ENCODE results near the gene AGMAT. TPM values are rescaled to one million over a fixed set of nuclear protein-coding genes. Genes with fewer than 3 reads are reported as not detected.

The AGMAT gene
- total RNA-seq, 1 experiment from 2014 or later: 1.2 TPM

DNA sequence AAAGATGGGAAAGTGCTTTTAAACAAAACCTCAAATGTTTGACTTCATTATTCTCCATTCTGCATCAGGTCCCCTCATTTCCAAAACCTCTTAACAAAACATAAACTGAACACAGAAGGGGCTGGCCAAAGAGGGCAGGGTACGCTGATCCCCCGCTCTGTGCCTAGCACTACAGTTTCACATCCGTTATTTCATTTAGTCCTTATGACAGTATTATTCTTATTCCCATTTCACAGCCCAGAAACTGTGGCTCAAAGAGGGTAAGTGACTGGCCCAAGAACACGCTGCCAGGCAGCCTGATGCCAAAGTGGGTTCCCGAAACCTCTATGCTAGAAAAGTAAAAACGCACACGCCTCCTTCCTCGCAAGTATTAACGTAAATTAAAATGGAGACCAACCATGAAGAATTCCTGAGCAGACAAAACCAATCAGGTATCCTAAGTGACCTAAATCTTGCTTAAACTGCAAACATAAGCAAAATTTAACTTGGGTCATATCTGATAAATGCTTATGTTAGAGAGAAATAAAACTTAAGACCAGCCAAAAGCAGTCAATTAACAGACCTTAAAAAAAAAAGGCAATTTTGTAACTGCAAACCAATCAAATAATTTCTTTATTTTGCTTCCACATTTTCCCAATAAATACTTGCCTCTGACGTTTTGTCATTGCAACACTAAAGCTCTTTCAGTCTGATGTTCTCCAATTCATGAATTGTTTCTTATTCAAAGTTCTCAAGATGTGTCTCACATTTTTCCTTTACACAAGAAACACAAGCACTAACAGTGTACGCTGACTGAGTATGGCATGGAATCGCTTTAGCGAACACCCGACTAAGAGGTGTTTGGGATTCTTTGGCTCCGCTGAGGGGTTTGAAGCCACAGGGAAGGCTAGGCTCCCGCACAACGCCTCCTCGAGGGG lies 61.5 kb downstream of the AGMAT start:
- DNase-seq (ENCODE audit: low read depth): no peak

DNA sequence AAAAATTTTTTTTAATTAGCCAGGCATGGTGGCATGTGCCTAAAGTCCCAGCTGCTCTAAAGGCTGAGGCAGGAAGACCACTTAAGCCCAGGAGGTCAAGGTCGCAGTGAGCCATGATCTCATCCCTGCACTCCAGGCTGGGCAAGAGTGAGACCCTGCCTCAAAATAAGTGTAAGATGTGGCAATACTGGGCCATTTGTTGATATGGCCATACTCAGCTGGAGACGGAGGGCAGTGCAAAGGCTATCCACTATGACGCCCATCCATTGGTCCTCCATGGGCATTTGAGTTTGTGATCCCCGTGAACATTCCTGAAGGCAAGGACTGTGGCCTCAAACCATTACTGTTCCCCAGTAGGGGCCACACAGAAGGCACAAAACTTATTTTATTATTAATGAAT lies 62.3 kb downstream of the AGMAT start:
- no peak for DNase-seq (ENCODE audit: low read depth)

Other genes with a start within 250 kb of the AGMAT start
- 52.5 and 70.9 TPM in 2 replicates for gene EFHD2, start 175.2 kb downstream of the AGMAT start, total RNA-seq (2014; rRNA removed; shearing (Covaris generic))
- 0.12 TPM in 1 of 2 replicates, not detected in the other for gene CTRC, start 146.6 kb downstream of the AGMAT start, total RNA-seq (2014; rRNA removed; shearing (Covaris generic))
- gene CELA2A, start 128.3 kb downstream of the AGMAT start, total RNA-seq (2014; rRNA removed; shearing (Covaris generic)): not detected in 2 replicates
- not detected in 2 replicates for gene CELA2B, start 108.9 kb downstream of the AGMAT start, total RNA-seq (2014; rRNA removed; shearing (Covaris generic))
- 8.4 and 8.7 TPM in 2 replicates for gene CASP9, start 60.8 kb downstream of the AGMAT start, total RNA-seq (2014; rRNA removed; shearing (Covaris generic))
- gene DNAJC16, start 58.2 kb downstream of the AGMAT start, total RNA-seq (2014; rRNA removed; shearing (Covaris generic)): 7.9 and 9.5 TPM in 2 replicates
- gene DDI2, start 32.4 kb upstream of the AGMAT start, total RNA-seq (2014; rRNA removed; shearing (Covaris generic)): 4.4 and 6.5 TPM in 2 replicates
- 22.6 and 24.3 TPM in 2 replicates for gene PLEKHM2, start 99.3 kb upstream of the AGMAT start, total RNA-seq (2014; rRNA removed; shearing (Covaris generic))
- gene SLC25A34, start 151.2 kb upstream of the AGMAT start, total RNA-seq (2014; rRNA removed; shearing (Covaris generic)): 0.12 and 0.29 TPM in 2 replicates
- not detected in 2 replicates for gene TMEM82, start 157.4 kb upstream of the AGMAT start, total RNA-seq (2014; rRNA removed; shearing (Covaris generic))
- gene FBLIM1, start 173.7 kb upstream of the AGMAT start, total RNA-seq (2014; rRNA removed; shearing (Covaris generic)): 57.3 and 75.5 TPM in 2 replicates
- 3.2 and 4.0 TPM in 2 replicates for gene UQCRHL, start 222.6 kb upstream of the AGMAT start, total RNA-seq (2014; rRNA removed; shearing (Covaris generic))

Data from RPMI7951 (cell line).